CD4-positive, alpha-beta T cell (primary cell): Measurements from ENCODE around the gene GALNT1. TPM values are rescaled to one million over a fixed set of nuclear protein-coding genes. Genes with fewer than 3 reads are reported as not detected.

ENCODE experiments used
- ATAC-seq: fragments of 200-7000 bp; cut with Tn5 transposase; one replicate; pipeline ENCODE4 v1.10.0; 2022; ENCODE audit warnings: mild to moderate bottlenecking; ENCODE audit not compliant: poor library complexity
- CTCF ChIA-PET: fragments of 350-600 bp; sonication (Branson Sonifier 250); formaldehyde crosslinking; loops from one replicate; lab custom pipeline; 2021; ENCODE audit warnings: antibody characterized with exemption, inconsistent platforms; lab: Charles Lee
- POLR2A ChIA-PET: fragments of 350-600 bp; sonication (Branson Sonifier 250); formaldehyde crosslinking; loops from one replicate; lab custom pipeline; 2021; ENCODE audit warnings: antibody characterized with exemption, inconsistent platforms; lab: Charles Lee
- DNase-seq, 14 experiments: peaks; one replicate each; pipeline ENCODE4 v3.0.0-alpha.2; 2013 to 2020; ENCODE audit warnings: mixed read lengths in 2 of 14
- H3K27ac ChIP-seq, 2 donors: one replicate each; pipeline versions ENCODE4 v1.5.1 to v1.7.0; 2013; ENCODE audit warnings: low read length in 2 of 2, low read depth in 1 of 2, mild to moderate bottlenecking in 1 of 2
- H3K27me3 ChIP-seq, 2 experiments: 1 replicate in 1 of 2; 2 replicates in 1 of 2; pipeline versions ENCODE4 v1.6.1 to v1.7.0; 2013; ENCODE audit warnings: low read length in 2 of 2, control low read depth in 1 of 2, mild to moderate bottlenecking in 1 of 2, moderate library complexity in 1 of 2; ENCODE audit not compliant: insufficient read depth in 2 of 2, control insufficient read depth in 1 of 2
- H3K36me3 ChIP-seq: one replicate; pipeline ENCODE4 v1.6.1; 2013; ENCODE audit warnings: low read length, control low read depth; ENCODE audit not compliant: insufficient read depth
- H3K4me1 ChIP-seq: one replicate; pipeline ENCODE4 v1.6.1; 2013; ENCODE audit warnings: low read length, control low read depth; ENCODE audit not compliant: insufficient read depth
- H3K4me3 ChIP-seq: one replicate; pipeline ENCODE4 v1.5.1; 2013; ENCODE audit warnings: mild to moderate bottlenecking, low read length, moderate library complexity
- H3K9me3 ChIP-seq, 2 experiments: 1 replicate in 1 of 2; 2 replicates in 1 of 2; pipeline versions ENCODE4 v1.6.1 to v1.7.0; 2013; ENCODE audit warnings: low read length in 2 of 2, mild to moderate bottlenecking in 2 of 2, control low read depth in 1 of 2, moderate library complexity in 1 of 2; ENCODE audit not compliant: control insufficient read depth in 1 of 2, insufficient read depth in 1 of 2
- H3K27ac Mint-ChIP-seq: one replicate; pipeline ENCODE4 v1.8.0; 2020; ENCODE audit warnings: mixed read lengths
- H3K27me3 Mint-ChIP-seq: one replicate; pipeline ENCODE4 v1.8.0; 2021; ENCODE audit warnings: mixed read lengths
- H3K36me3 Mint-ChIP-seq: one replicate; pipeline ENCODE4 v1.8.0; 2021; ENCODE audit warnings: low read depth, mixed read lengths
- H3K4me1 Mint-ChIP-seq: one replicate; pipeline ENCODE4 v1.8.0; 2021; ENCODE audit warnings: low read depth, mixed read lengths
- H3K4me3 Mint-ChIP-seq: one replicate; pipeline ENCODE4 v1.8.0; 2020; ENCODE audit warnings: mild to moderate bottlenecking, mixed read lengths
- H3K9me3 Mint-ChIP-seq: one replicate; pipeline ENCODE4 v1.8.0; 2020; ENCODE audit warnings: mixed read lengths
- CTCF ChIP-seq: fragments of 200-600 bp; IDR thresholded peaks from one replicate; pipeline ENCODE4 v1.8.0; 2022; ENCODE audit warnings: antibody characterized with exemption, mild to moderate bottlenecking
- intact Hi-C, 2 experiments: fragments of 100-400 bp; cut with DNase I in 1 of 2; cut with micrococcal nuclease in 1 of 2; formaldehyde crosslinking; loops; one replicate each; pipeline versions ENCODE4 v1.15.1 to v1.9.0; 2023 to 2025; cut with DNase I, micrococcal nuclease
- total RNA-seq, 174 experiments: library from RNA in 2 of 174; stranded (reverse) in 2 of 174; gene quantifications; one replicate each; pipeline ENCODE4 v1.2.3 and lab custom pipeline; 2021 to 2026

Gene GALNT1
- total RNA-seq, 2 experiments from 2014 or later, result 16.1 to 17.9 TPM

- H3K9me3 Mint-ChIP-seq, result peaks cover 9% of the 10 kb centered on the region
- POLR2A ChIA-PET, result no interaction called here
- CTCF ChIA-PET, result no interaction called here
- H3K27me3 Mint-ChIP-seq, result no peaks in the 10 kb centered on the region
- Histone ChIP-seq H3K36me3 (no peaks in the 10 kb centered on the region), H3K27ac (no peak overlapping the region), H3K4me1 (no peaks in the 10 kb centered on the region), H3K9me3 (peaks cover 0 to 8% of the 10 kb centered on the region in 2 experiments), H3K27me3 (no peaks in the 10 kb centered on the region), H3K4me3 (no peak overlapping the region)
- no peak overlapping the region for H3K27ac Mint-ChIP-seq
- DNase-seq (no peak), ATAC-seq (no peak)
- intact Hi-C loops, result no loop called here
- no peaks in the 10 kb centered on the region for H3K4me1 Mint-ChIP-seq
- no peak for TF ChIP-seq CTCF
- peaks cover 33% of the 10 kb centered on the region for H3K36me3 Mint-ChIP-seq
- no peak overlapping the region for H3K4me3 Mint-ChIP-seq
Measured at GRCh38 chr18:35641916-35642315, 60.4 kb downstream of the GALNT1 start.

GRCh38 chr18:35642802-35643201 is 61.3 kb downstream of the GALNT1 start:
- no peak overlapping the region for H3K27ac Mint-ChIP-seq
- TF ChIP-seq CTCF, result no peak
- no peak overlapping the region for H3K4me3 ChIP-seq
- ChIA-PET CTCF (no interaction called here), POLR2A (no interaction called here)
- intact Hi-C loops, result no loop called here
- H3K4me3 Mint-ChIP-seq, result no peak overlapping the region
- peaks cover 30% of the 10 kb centered on the region for H3K36me3 Mint-ChIP-seq
- H3K27me3 Mint-ChIP-seq, result no peaks in the 10 kb centered on the region
- H3K9me3 Mint-ChIP-seq, result peaks cover 6% of the 10 kb centered on the region
- H3K9me3 ChIP-seq, result peaks cover 0 to 8% of the 10 kb centered on the region in 2 experiments
- DNase-seq (no peak), ATAC-seq (no peak)
- no peaks in the 10 kb centered on the region for H3K4me1 Mint-ChIP-seq
- H3K36me3 ChIP-seq, result no peaks in the 10 kb centered on the region
- no peaks in the 10 kb centered on the region for H3K27me3 ChIP-seq
- H3K4me1 ChIP-seq, result no peaks in the 10 kb centered on the region
- no peak overlapping the region for H3K27ac ChIP-seq

- Histone ChIP-seq H3K27me3 (no peaks in the 10 kb centered on the region), H3K4me1 (no peaks in the 10 kb centered on the region), H3K9me3 (peaks cover 0 to 8% of the 10 kb centered on the region in 2 experiments), H3K4me3 (no peak overlapping the region), H3K27ac (no peak overlapping the region), H3K36me3 (no peaks in the 10 kb centered on the region)
- TF ChIP-seq CTCF, result no peak
- Mint-ChIP-seq H3K27ac (no peak overlapping the region), H3K27me3 (no peaks in the 10 kb centered on the region), H3K9me3 (peaks cover under 1% of the 10 kb centered on the region), H3K36me3 (peaks cover 19% of the 10 kb centered on the region), H3K4me3 (no peak overlapping the region), H3K4me1 (peaks cover 6% of the 10 kb centered on the region)
- ATAC-seq, result no peak
- intact Hi-C loops, result no loop called here
- ChIA-PET CTCF (interaction anchor here (0.6 kb wide), 1 partner anchor 783 kb away, joined by 3 read pairs; no protein-coding TSS in a partner anchor), POLR2A (no interaction called here)
- DNase-seq, result no peak
Measured at GRCh38 chr18:35646449-35646848, 64.9 kb downstream of the GALNT1 start.
